Stimulated activated CD4-positive, alpha-beta T cell treated with anti-CD3 and anti-CD28 coated beads, Interleukin-15, amount 100 ng/mL, for 1 hour (primary cell): ENCODE data around the gene TMC6.
A peak's percentile ranks its signal among the peaks of the same experiment; 100 is the strongest.
"Not testable (repeated sequence)": the region's sequence is repeated elsewhere in the genome, so short reads cannot be mapped to it uniquely, and the experiment has no call there.

Source experiments
- DNase-seq, 2 donors: peaks; one replicate each; pipeline ENCODE4 v3.0.0-alpha.2; 2020; ENCODE audit warnings: low read depth in 1 of 2, low spot score in 1 of 2

The TMC6 gene

GRCh38 chr17:78154903-78155811 is 26.6 kb upstream of the TMC6 start:
- no peak for DNase-seq

- DNase-seq: no peak
These were observed 23.0 kb upstream of the TMC6 start for GRCh38 chr17:78151514-78152008.

GRCh38 chr17:78148286-78149016 is 19.9 kb upstream of the TMC6 start:
- DNase-seq: no peak

GRCh38 chr17:78147315-78147998 is 18.9 kb upstream of the TMC6 start:
- DNase-seq: no peak

- no peak for DNase-seq
These were observed 18.3 kb upstream of the TMC6 start for GRCh38 chr17:78146881-78147280.

- DNase-seq: no peak
These were observed 17.9 kb upstream of the TMC6 start for GRCh38 chr17:78146471-78146869.

GRCh38 chr17:78144736-78145641 is 16.4 kb upstream of the TMC6 start:
- no peak for DNase-seq

- DNase-seq: no peak
These were observed 15.7 kb upstream of the TMC6 start for GRCh38 chr17:78144147-78144719.

- no peak for DNase-seq
These were observed 14.9 kb upstream of the TMC6 start for GRCh38 chr17:78143214-78144146.

- DNase-seq: no peak
These were observed 13.7 kb upstream of the TMC6 start for GRCh38 chr17:78142119-78142861.

GRCh38 chr17:78141437-78142118 is 13.0 kb upstream of the TMC6 start:
- no peak for DNase-seq

- peak; percentile 84 for DNase-seq
These were observed 11.9 kb upstream of the TMC6 start for GRCh38 chr17:78140169-78141051.

- DNase-seq: not testable (repeated sequence)
These were observed 11.3 kb upstream of the TMC6 start for GRCh38 chr17:78139861-78140168.

GRCh38 chr17:78138204-78139060 is 9.9 kb upstream of the TMC6 start:
- DNase-seq: no peak

GRCh38 chr17:78137392-78138203 is 9.0 kb upstream of the TMC6 start:
- DNase-seq: no peak
